KG1 (cell line): ENCODE measurements around the gene OSGIN1.

Experiments
- DNase-seq: peaks from one replicate; lab custom pipeline; 2025; lab: John Stamatoyannopoulos, UW

OSGIN1 gene

DNA sequence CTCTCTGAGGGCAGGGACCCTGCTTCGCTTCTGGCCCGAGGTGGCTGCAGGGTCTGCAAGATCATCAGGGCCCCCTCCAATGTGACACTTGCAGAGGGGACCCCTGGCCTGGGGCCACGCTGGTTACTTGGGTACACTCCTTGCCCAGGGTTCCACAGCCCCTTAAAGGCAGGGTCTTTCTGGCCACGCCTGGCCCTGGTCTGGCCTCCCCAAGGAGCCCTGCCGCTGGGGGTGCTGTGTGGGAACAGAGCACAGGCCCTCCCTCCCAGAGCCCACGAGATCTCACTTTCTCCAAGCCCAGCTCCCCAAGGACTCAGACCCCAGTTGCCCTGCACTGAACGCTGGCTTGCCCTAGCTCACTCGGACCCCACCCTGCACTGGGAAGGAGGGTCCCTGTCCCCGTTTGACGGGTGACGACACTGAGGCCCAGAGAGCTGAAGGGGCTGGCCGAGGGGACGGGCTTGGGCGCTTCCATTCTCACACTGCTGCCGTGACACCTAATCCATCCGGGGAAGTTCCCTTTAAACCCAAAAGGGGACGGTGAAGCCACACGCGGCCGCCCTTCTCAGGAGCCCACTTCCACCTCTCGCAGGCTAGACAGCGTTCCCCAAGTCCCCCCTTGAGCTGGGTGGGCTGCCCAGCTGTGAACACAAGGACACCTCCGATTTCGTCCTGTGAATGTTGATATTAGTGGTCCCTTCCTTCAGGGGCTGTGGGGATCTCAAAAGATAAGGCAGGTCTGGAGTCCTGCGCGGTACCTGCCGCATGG is 26.9 kb upstream of the OSGIN1 start:
- DNase-seq, result no peak

DNA sequence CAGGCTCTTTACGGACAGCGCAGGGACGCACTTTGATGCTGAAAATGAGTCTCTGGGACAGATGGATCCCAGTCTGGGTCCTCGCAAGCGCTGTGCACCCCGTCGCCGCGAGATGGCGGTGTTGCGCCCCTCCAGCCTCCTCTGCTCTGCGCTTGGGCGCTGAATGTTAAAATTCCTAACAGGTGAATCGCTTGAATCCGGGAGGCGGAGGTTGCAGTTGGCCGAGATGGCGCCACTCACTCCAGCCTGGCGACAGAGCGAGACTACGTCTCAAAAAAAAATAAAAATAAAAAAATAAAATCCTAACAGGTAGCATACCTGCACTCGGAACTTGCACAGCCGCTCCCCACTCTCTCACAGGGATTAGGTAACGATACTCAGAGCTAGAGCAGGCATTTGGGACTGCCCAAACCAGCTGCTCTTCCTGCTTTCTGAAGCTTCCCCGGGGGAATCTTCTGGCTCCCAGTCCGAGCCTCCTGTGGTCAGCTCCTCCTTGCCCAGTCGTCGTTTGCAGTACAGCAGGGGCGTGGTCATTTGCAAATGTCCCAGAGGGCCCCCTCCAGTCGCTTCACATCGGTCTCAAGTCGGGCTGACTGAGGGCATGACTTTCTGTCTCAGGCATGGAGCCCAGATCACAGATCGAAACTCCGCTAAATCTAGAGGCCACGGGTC is 26.2 kb upstream of the OSGIN1 start:
- no peak for DNase-seq

- DNase-seq, result no peak
These were observed 24.5 kb upstream of the OSGIN1 start for GRCh38 chr16:83928341-83929055.

DNA sequence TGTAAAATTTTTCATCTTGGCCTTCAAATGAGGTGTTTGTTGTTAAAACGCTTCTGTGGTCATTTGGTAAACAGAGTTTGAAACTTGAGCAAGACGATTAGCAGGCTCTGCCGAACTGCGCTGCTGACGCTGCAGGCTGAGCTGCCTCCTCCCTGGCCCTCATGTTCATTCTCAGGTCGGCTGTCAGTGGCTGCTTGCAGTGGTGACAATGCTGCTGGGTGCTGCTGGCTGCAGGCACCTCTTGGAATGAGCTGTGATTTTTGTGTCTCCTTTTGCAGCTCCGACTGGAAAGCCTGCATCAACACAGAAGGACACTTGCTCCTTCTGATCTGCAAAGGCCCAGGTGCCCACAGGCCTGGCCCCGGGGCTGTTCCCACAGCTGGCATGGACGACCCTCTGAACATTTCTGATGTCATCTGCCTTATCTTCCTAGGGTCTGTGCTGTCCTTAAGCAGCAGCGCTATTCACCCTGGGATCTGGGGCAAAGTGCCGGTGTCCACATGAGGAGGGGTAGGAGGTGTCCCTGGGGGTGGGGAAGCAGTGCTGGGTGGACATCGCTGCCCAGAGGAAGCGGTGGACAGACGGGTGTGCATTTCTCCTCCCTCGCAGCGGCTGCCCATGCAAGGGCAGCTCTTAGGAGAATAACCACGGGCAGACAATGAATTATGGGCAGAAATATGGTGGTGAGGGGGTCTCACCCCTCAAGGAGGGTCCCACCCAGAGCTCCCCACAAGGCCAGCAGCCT is 23.1 kb upstream of the OSGIN1 start:
- no peak for DNase-seq

DNA sequence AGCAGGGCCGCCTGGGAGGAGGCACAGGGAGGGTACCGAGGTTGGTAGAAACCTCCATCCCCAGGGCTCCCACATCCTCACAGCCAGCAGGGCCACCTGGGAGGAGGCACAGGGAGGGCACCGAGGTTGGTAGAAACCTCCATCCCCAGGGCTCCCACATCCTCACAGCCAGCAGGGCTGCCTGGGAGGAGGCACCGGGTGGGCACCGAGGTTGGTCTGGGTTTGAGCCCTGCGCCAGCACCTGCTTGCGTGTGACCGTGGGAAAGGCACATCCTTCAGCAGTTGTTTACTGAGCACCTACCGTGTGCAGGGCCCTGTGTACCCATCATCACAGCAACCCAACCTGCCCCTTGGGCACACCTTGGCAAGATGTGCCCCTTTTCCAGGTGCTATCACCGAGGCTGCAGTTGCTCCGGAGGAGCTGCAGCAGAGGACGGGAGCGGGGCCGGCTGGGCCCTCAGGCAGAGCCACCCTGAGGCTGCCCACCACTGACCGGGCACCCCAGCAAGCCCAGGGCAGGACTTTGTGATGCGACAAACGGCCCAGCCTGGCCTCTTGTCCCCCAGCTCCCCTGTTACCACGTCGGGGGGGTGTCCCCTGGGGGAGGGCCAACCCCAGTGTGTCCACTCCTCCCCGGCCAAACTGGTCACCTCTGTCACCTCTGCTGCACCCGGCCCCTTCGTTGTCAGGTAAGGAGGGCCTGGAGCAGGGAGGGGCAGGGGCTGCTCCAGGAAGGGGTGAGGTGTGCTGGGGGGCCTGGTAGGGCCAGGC is 22.1 kb upstream of the OSGIN1 start:
- DNase-seq, result no peak

- no peak for DNase-seq
These were observed 21.5 kb upstream of the OSGIN1 start for GRCh38 chr16:83931556-83931955.

GRCh38 chr16:83932304-83932703 is 20.7 kb upstream of the OSGIN1 start:
- no peak for DNase-seq

DNA sequence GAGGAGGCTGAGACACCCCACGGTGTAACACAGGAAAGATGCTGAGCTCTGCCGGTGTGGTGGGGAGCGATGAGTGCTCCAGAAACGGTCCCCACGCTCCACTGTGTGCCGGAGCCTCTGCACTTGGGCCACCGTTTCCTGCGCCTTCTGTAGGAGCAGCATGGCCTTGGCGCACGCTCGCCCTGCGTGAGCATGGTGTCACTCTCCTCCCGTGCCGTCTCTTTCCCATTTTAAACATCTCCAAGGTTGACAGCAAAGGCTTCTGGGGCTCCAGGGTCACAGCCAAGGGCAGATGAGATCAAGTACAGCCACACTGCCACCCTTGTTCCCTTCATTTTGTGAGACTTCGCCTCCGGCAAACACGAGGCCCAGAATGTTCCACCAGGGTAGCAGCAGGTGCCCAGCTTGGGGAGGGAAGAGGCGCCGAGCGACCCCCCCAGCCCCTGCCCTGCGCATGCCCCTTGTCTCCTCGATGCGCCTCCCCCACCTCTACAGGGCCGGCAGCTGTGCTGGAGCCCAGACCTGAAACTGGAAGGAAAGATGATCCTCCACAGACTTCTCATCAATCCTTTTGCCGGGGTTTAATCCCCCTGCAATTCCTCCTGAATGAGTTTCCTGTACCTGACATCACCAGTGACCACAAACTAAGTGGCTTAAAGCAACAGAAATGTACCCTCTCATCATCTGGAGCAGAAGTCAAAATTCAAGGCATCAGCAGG is 19.9 kb upstream of the OSGIN1 start:
- DNase-seq, result no peak

GRCh38 chr16:83933885-83934683 is 19.0 kb upstream of the OSGIN1 start:
- DNase-seq, result no peak

DNA sequence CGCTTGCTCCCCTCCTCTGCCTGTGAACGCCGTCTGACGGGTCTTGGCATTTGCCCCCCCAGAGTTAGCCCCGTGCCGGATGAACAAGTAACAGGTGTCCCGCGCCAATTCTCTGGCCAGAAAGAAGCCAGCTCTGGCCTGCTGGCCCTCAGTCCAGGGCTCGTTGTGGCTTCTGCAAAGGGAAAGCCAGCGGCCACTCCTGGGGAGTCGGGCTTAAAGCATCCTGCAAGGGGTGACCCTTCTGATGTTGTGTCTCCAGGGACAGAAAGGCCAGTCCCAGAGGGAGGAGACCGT is 18.4 kb upstream of the OSGIN1 start:
- DNase-seq, result no peak

DNA sequence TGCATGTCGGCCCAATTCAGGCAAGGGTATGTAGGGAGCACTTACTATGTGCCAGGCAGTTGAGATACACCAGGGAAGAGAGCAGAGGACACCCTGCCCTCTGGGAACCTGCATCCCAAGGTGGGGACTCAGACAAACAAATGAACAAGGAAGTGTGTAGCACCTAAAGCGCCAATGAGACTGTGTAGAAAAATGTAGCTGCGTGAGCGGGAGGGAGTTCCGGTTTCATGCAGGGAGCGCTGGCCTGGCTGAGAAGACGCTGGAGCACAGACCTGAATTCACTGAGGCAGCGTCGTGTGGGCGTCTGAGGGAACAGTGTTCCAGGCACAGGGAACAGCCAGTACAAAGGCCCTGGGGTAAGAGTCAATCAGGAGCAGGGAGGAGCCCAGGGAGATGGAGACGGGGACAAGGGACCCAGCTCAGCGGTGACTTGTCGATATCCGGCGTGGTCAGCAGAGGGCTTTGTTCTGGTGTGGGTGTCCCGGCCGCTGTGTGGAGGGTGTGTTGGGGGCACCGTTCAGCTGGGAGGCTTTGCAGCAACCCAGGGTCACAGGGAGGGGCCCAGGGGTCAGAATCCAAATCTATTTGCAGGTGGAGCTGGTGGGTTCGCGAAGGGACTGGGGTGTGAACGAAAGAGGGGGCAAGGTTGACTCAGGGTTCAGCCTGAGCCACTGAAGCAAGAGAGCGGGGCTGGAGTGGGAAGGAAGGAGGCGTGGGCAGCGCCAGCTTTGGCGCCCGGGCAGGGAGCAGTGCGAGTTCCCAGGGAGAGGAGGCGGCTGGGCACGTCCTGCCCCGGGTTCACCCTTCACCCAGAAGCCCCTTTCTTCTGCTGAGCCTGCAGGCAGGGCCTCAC is 17.8 kb upstream of the OSGIN1 start:
- DNase-seq, result no peak

DNA sequence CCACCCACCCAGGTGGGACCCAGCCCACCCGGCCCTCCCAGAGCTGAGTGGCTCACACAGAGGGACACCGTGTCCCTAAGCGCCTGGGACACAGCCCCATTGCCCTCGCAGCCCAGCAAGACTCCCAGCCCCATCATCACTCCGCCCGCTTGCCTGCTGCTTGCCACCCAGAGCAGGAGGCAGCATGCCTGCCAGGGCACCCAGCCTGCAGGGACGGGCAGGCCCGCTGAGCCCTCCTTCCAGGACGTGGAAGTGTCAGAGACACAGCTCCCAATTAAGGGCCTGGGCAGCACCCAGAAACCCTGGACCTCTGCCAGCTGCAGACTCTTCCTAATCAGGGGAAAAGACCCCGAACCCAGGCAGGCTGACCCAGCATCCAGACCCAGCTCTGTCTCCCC is 17.2 kb upstream of the OSGIN1 start:
- no peak for DNase-seq

- DNase-seq, result no peak
These were observed 16.4 kb upstream of the OSGIN1 start for GRCh38 chr16:83936581-83937165.

DNA sequence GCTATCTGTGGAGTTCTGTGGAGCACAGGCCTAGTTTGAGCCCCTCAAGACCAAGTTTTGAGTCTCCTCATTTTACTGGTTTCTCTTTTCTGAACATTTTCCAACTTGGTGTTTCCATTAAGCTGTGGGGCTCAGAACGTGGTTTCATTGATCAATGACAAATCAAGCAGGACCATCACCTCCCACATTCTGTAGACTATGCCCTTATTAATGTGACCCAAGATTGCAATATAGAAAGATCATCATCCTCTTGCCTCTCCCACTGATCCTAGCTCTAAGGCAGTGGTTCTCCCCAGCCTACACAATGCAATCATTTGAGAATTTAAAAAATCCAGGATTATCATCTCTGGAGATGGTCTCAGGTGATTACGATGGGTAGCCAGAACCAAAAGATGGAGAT is 15.8 kb upstream of the OSGIN1 start:
- DNase-seq, result no peak

- no peak for DNase-seq
These were observed 14.8 kb upstream of the OSGIN1 start for GRCh38 chr16:83937922-83938885.

- no peak for DNase-seq
These were observed 13.7 kb upstream of the OSGIN1 start for GRCh38 chr16:83939266-83939855.

DNA sequence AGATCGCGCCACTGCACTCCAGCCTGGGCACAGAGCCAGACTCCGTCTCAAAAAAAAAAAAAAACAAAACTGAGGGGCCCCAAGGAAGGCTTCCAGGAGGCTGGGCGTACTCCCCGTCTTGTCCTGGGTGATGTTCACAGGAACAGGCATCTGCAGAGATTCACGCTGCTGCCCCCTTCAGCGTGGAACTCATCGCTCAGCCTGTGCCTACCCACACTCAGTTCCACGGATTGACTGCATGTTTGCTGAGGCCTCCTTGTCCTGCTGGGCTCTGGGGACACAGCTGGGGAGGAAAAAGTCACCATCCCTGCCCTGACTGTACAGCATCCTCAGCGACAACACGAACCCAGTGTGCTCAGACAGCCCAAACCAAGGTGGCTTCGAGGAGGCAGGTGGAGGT is 12.9 kb upstream of the OSGIN1 start:
- DNase-seq, result no peak
